ENCODE results near the gene GOLGA6A. TPM values are rescaled to one million over a fixed set of nuclear protein-coding genes. Genes with fewer than 3 reads are reported as not detected.

GOLGA6A gene
- polyA plus RNA-seq, 3 donors: 0.12 TPM; not detected in 2

GRCh38 chr15:74041311-74041756 lies 41.0 kb downstream of the GOLGA6A start:
- WGBS, 3 donors: 91 to 93% (median 92%) methylated on average over 10 of the region's 10 CpGs

DNA sequence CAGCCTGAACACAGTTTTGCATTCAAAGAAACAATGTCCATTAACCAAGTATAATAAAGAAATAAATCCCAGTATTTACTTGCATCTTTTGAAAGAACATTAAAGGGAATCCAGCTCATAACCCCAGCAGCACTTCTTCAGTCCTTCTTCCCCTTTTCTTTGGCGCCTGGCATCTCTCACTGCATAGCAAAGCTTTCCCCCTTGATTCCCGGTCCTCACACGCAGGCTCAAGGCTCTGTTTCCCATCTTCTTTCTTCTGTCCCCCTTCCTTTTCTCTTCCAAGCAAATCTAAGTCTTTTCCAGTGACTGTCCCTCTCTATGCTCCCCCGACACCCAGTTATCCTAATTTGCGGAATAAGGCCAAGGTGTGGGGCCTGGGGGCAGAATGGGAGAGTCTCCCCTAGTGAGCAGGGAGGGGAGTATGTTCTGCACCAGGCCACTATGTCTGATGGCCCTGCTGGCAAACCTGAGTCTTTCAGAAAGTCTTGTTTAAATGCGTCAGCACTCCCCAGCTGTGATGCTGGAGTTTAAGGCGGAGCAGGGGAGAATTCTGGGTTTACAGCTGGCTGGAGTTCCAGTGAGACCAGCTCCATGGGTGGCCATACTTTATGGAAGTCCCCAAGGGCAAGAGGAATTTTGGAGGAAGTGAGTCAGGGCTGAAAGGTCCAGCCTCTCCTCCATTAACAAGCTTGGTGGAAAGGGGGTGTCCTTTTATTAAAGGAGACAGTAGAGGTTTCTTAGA lies 42.1 kb downstream of the GOLGA6A start:
- WGBS, 3 donors: 69 to 79% (median 76%) methylated on average over 7 of the region's 7 CpGs
- no peak overlapping the region for H3K27ac ChIP-seq (ENCODE audit: low read depth, low read length)

More at GRCh38 chr15:74041311-74041756, 41.0 kb downstream of the GOLGA6A start:
- no peak overlapping the region for H3K27ac ChIP-seq (ENCODE audit: low read depth, low read length)

DNA sequence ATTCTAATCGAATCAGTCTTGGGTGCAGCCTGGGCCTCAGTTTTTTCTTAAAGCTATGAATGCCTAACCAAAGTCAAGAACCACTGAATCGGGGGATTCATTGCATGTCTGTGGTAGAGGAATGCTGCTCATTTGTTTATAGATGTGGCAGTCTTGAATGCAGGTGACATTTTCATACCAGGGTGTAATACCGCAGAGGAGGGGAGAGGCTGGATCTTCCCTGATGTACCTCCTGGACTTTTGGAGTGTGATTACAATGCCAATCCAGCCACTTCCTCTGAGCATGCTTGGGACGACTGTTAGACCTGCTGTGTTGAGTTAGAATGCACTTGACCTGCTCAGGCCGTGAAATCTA lies 42.7 kb downstream of the GOLGA6A start:
- H3K27ac ChIP-seq (ENCODE audit: low read depth, low read length): no peak overlapping the region
- 74 to 77% (median 76%) methylated on average over 5 of the region's 5 CpGs for WGBS, 3 donors

DNA sequence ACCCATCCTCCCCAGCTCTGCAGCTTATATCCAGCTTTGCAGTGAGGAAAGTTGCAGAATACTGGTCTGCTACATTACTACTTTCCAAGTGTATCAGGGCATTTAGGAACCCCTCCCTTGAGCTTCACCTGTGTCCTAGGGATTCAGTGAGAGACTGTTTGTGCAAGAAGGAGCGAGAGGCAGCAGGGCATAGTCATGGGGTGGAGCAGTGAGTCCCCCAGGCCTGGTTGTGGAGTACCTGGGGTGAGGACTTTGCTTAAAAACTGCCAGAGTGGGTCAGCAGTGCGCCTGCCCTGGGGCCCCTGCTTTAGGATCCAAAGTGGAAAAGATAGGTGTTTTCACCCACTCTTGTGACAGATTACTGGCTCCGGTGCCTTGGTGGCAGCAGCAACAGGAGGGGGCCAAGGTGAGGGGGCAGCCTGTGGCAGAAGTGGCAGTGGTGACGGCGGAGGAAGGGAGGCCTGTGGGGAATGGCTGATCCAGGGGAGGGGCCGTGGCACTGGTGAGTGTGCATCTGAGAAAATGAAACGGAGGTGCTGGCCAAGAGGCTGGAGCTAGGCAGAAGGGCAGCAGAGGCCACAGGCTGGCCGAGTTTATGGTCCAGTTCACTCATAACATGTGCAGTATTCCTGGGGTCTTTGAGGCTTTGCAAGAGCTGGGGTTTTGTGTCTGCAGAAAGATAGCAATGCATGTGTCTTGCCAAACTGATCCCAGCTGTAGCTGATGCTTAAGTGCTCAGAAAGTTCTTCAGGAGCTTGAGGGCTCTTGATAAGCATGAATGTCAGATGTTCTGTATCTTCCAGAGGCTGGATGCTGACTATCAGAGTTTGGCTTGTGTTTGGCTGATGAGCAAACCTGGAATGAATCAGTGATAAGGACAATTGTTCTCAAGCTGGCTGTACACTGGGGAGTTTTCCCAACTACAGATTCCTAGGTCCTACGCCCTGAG lies 43.4 kb downstream of the GOLGA6A start:
- no peak overlapping the region for H3K27ac ChIP-seq (ENCODE audit: low read depth, low read length)
- 60 to 75% (median 64%) methylated on average over 9 of the region's 9 CpGs for WGBS, 3 donors

- 80 to 86% (median 84%) methylated on average over 21 of the region's 21 CpGs for WGBS, 3 donors
- H3K27ac ChIP-seq (ENCODE audit: low read depth, low read length): no peak overlapping the region
These were observed 44.9 kb downstream of the GOLGA6A start for GRCh38 chr15:74037171-74038117.

- no peak overlapping the region for H3K27ac ChIP-seq (ENCODE audit: low read depth, low read length)
- WGBS, 3 donors: 76 to 78% (median 77%) methylated on average over 21 of the region's 21 CpGs
These were observed 45.8 kb downstream of the GOLGA6A start for GRCh38 chr15:74036271-74037170.

- H3K27ac ChIP-seq (ENCODE audit: low read depth, low read length): no peak overlapping the region
- 90 to 92% (median 92%) methylated on average over 22 to 28 of the region's 28 CpGs for WGBS, 3 donors
These were observed 47.0 kb downstream of the GOLGA6A start for GRCh38 chr15:74035121-74036017.

- H3K27ac ChIP-seq (ENCODE audit: low read depth, low read length): no peak overlapping the region
- WGBS, 3 donors: 80 to 90% (median 87%) methylated on average over 10 of the region's 10 CpGs
These were observed 48.1 kb downstream of the GOLGA6A start for GRCh38 chr15:74034206-74034755.

- WGBS, 3 donors: 71 to 89% (median 74%) methylated on average over 16 of the region's 16 CpGs
- H3K27ac ChIP-seq (ENCODE audit: low read depth, low read length): no peak overlapping the region
These were observed 49.5 kb downstream of the GOLGA6A start for GRCh38 chr15:74032606-74033561.

- no peak overlapping the region for H3K27ac ChIP-seq (ENCODE audit: low read depth, low read length)
These were observed 50.3 kb downstream of the GOLGA6A start for GRCh38 chr15:74032046-74032445.

GRCh38 chr15:74028646-74029045 lies 53.7 kb downstream of the GOLGA6A start:
- 51 to 61% (median 61%) methylated on average over 3 of the region's 3 CpGs for WGBS, 3 donors
- H3K27ac ChIP-seq (ENCODE audit: low read depth, low read length): no peak overlapping the region

More at GRCh38 chr15:74032046-74032445, 50.3 kb downstream of the GOLGA6A start:
- WGBS, 3 donors: 89 to 93% (median 92%) methylated on average over 6 of the region's 6 CpGs

DNA sequence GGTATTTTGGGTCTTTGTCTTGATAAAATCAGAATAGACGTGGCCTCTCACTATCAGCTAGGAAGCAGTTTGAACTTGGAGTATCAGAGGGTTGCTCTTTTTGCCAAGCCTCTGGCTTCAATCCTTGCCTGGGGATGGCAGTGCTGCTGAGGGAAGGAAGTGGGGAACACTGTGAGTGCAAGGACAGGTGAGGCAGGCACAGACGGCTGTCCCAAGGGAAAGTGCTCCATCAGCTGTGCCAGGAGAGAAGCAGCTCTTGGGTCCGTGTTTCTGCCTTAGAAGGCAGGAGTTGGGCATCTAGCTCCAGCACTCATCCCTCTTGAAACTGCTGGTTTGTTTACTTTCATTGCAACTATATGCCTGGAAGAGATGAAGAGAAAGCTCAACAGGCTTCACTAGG lies 54.7 kb downstream of the GOLGA6A start:
- WGBS, 3 donors: 56 to 73% (median 70%) methylated on average over 3 of the region's 3 CpGs
- no peak overlapping the region for H3K27ac ChIP-seq (ENCODE audit: low read depth, low read length)

- no peak overlapping the region for H3K27ac ChIP-seq (ENCODE audit: low read depth, low read length)
These were observed 56.9 kb downstream of the GOLGA6A start for GRCh38 chr15:74025436-74025835.

DNA sequence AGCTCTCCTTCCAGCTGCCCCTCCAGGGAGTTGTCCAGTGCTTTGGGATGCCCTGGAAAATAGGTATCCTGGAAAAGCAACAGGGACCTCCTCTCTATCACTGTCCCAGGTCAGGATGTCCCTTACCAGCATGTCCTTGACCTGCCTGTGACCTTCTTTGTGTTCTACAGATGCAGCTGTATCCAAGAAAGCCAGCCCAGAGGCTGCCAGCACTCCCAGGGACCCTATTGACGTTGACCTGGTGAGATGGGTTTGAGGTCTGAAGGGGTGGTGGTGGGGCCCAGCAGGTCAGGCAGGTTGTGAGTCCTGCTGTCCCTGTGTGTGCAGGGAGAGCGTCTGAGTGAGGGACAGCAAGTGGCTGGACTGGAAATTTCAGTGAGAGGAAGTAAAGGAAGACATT lies 57.7 kb downstream of the GOLGA6A start:
- H3K27ac ChIP-seq (ENCODE audit: low read depth, low read length): no peak overlapping the region
- 23 to 70% (median 54%) methylated on average over 2 of the region's 2 CpGs for WGBS, 3 donors

More at GRCh38 chr15:74025436-74025835, 56.9 kb downstream of the GOLGA6A start:
- 45 to 68% (median 66%) methylated on average over 5 of the region's 5 CpGs for WGBS, 3 donors

All from adipose tissue (tissue), 3 donors.